GM23248 (cell line): ENCODE results near the gene ADARB1. TPM values are rescaled to one million over a fixed set of nuclear protein-coding genes. Genes with fewer than 3 reads are reported as not detected.

ENCODE experiments used
- DNase-seq: peaks from one replicate; pipeline ENCODE4 v3.0.0-alpha.2; 2015
- H2AFZ ChIP-seq: fragments of 200-600 bp; sonication (generic); 2 replicates; pipeline ENCODE4 v1.6.1; 2016; ENCODE audit warnings: antibody characterized with exemption
- H3F3A ChIP-seq: fragments of 200-600 bp; sonication (generic); 2 replicates; pipeline ENCODE4 v1.6.1; 2016; ENCODE audit warnings: mild to moderate bottlenecking, antibody characterized with exemption, mixed run types; ENCODE audit not compliant: insufficient read depth
- H3K27ac ChIP-seq: fragments of 200-600 bp; sonication (generic); 2 replicates; pipeline ENCODE4 v1.5.1; 2016; ENCODE audit warnings: mild to moderate bottlenecking
- H3K27me3 ChIP-seq: fragments of 200-600 bp; sonication (generic); replicated peaks from 2 replicates; pipeline ENCODE4 v1.6.1; 2016; ENCODE audit warnings: mild to moderate bottlenecking; ENCODE audit not compliant: insufficient read depth
- H3K36me3 ChIP-seq: fragments of 200-600 bp; sonication (generic); 2 replicates; pipeline ENCODE4 v1.6.1; 2016; ENCODE audit warnings: low read depth, mild to moderate bottlenecking
- H3K4me1 ChIP-seq: fragments of 200-600 bp; sonication (generic); 2 replicates; pipeline ENCODE4 v1.6.1; 2016; ENCODE audit warnings: mild to moderate bottlenecking; ENCODE audit not compliant: insufficient read depth
- H3K4me2 ChIP-seq: fragments of 200-600 bp; sonication (generic); one replicate; pipeline ENCODE4 v1.6.1; 2016; ENCODE audit warnings: mild to moderate bottlenecking; ENCODE audit not compliant: unreplicated experiment
- H3K4me3 ChIP-seq: fragments of 200-600 bp; sonication (generic); 2 replicates; pipeline ENCODE4 v1.5.1; 2016; ENCODE audit warnings: mild to moderate bottlenecking
- H3K79me2 ChIP-seq: fragments of 200-600 bp; sonication (generic); 2 replicates; pipeline ENCODE4 v1.6.1; 2016; ENCODE audit warnings: mild to moderate bottlenecking; ENCODE audit not compliant: insufficient read depth
- H3K9ac ChIP-seq: fragments of 200-600 bp; sonication (generic); 2 replicates; pipeline ENCODE4 v1.6.1; 2016; ENCODE audit warnings: mild to moderate bottlenecking
- H3K9me2 ChIP-seq: fragments of 200-600 bp; sonication (generic); 2 replicates; pipeline ENCODE4 v1.6.1; 2016; ENCODE audit warnings: mixed run types, mild to moderate bottlenecking, moderate library complexity; ENCODE audit not compliant: insufficient read depth
- H3K9me3 ChIP-seq: fragments of 200-600 bp; sonication (generic); one replicate; pipeline ENCODE4 v1.6.1; 2017; ENCODE audit warnings: low read depth
- H4K20me1 ChIP-seq: fragments of 200-600 bp; sonication (generic); 2 replicates; pipeline ENCODE4 v1.6.0; 2016; ENCODE audit not compliant: insufficient read depth
- EZH2 ChIP-seq: fragments of 200-600 bp; sonication (generic); IDR thresholded peaks from 2 replicates; pipeline ENCODE4 v1.6.1; 2018; ENCODE audit warnings: antibody characterized with exemption, mild to moderate bottlenecking; ENCODE audit not compliant: insufficient read depth, poor library complexity, severe bottlenecking
- EZH2phosphoT487 ChIP-seq: fragments of 200-600 bp; sonication (generic); IDR thresholded peaks from 2 replicates; pipeline ENCODE4 v1.6.1; 2018; ENCODE audit warnings: antibody characterized with exemption, moderate library complexity, mild to moderate bottlenecking, low read depth; ENCODE audit not compliant: insufficient read depth
- WGBS, 2 experiments: methylation state at CpG; one replicate each; pipeline ENCODE4 v1.1.6; 2015 to 2017; ENCODE audit warnings: low lambda C conversion rate in 2 of 2, low coverage in 1 of 2; ENCODE audit errors: missing lambda C conversion rate in 2 of 2; 5-methylcytosine and 5-hydroxymethylcytosine counted together
- in situ Hi-C: fragments of 300-500 bp; cut with MboI; formaldehyde crosslinking; loops from 2 replicates; pipeline ENCODE4 v1.15.0; 2020
- polyA plus RNA-seq: library from polyadenylated mRNA; unstranded; fragments of >200 nt; fragmentation: Nextera tagmentation; extraction: Ambion mirVana; gene quantifications from 2 replicates; pipeline ENCODE4 v1.2.1, GENCODE V29; 2016
- total RNA-seq: library from RNA; depleted of rRNA; stranded (reverse); fragments of >200 nt; shearing (Covaris generic); gene quantifications from 2 replicates; pipeline ENCODE4 v1.2.3, GENCODE V29; 2014

Gene ADARB1
- total and polyA plus RNA-seq, 2 experiments from 2014 or later, result 16.3 to 17.4 TPM

GRCh38 chr21:45175326-45176095, 101.1 kb downstream of the ADARB1 start:
- H3K36me3 ChIP-seq, result peaks cover 3% of the 10 kb centered on the region; the same call in 1 of the 2 replicates
- H3F3A ChIP-seq, result no peaks in the 10 kb centered on the region
- peaks cover 7% of the 10 kb centered on the region; the same call in 1 of the 2 replicates for H3K4me1 ChIP-seq
- in situ Hi-C loops, result no loop called here
- H3K79me2 ChIP-seq, result no peaks in the 10 kb centered on the region
- no peak overlapping the region for H3K9ac ChIP-seq
- H3K27me3 ChIP-seq, result no peaks in the 10 kb centered on the region
- H3K4me3 ChIP-seq, result no peak overlapping the region
- peak overlapping the region; percentile 16 for H3K4me2 ChIP-seq
- H2AFZ ChIP-seq, result no peak overlapping the region
- WGBS, 2 experiments, result 95 to 96% methylated on average over 12 of the region's 12 CpGs
- TF ChIP-seq EZH2, result no peak
- TF ChIP-seq EZH2phosphoT487, result no peak
- H3K9me2 ChIP-seq, result no peaks in the 10 kb centered on the region
- no peak overlapping the region for H3K27ac ChIP-seq
- peak; percentile 13 for DNase-seq
- no peaks in the 10 kb centered on the region; the same call in 1 of the 2 replicates for H4K20me1 ChIP-seq
- no peaks in the 10 kb centered on the region for H3K9me3 ChIP-seq

- no peak for DNase-seq
- WGBS, 2 experiments, result 98 to 100% methylated on average over 15 to 16 of the region's 16 CpGs
- Histone ChIP-seq H3K27ac (no peak overlapping the region), H3K27me3 (no peaks in the 10 kb centered on the region), H3F3A (no peaks in the 10 kb centered on the region), H2AFZ (no peak overlapping the region), H3K4me3 (no peak overlapping the region), H3K36me3 (peaks cover 5% of the 10 kb centered on the region; the same call in 1 of the 2 replicates), H3K9me2 (no peaks in the 10 kb centered on the region), H3K79me2 (no peaks in the 10 kb centered on the region), H3K4me1 (peaks cover 7% of the 10 kb centered on the region; the same call in 1 of the 2 replicates), H3K9me3 (no peaks in the 10 kb centered on the region), H4K20me1 (no peaks in the 10 kb centered on the region; the same call in 1 of the 2 replicates), H3K4me2 (no peak overlapping the region), H3K9ac (no peak overlapping the region)
- TF ChIP-seq EZH2phosphoT487 (no peak), EZH2 (no peak)
- in situ Hi-C loops, result no loop called here
Observed at GRCh38 chr21:45176141-45176540, 101.8 kb downstream of the ADARB1 start.

DNA sequence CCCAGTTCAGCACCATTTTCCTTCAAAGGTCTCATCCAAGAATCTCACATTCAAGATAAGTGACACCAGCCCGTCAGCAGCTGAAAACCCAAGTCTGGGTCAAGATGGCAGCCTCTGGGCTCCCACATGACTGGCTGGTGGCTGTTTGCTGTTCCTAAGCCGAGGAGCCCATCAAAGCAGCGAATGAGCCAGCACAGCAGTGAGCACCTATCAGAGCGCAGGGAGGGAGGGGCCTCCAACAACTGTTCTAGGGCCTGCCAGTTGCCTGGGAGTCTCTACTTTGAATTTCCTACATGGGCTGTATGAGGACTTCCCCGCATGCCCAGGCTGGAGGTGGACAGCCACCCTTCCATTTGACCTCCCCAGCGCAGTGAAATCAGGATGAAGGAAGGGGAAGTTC, 102.7 kb downstream of the ADARB1 start:
- no peak overlapping the region for H3K27ac ChIP-seq
- DNase-seq, result no peak
- no peaks in the 10 kb centered on the region for H3K27me3 ChIP-seq
- H3K36me3 ChIP-seq, result peaks cover 8% of the 10 kb centered on the region; the same call in 1 of the 2 replicates
- H3K79me2 ChIP-seq, result no peaks in the 10 kb centered on the region
- H3K9me3 ChIP-seq, result no peaks in the 10 kb centered on the region
- no peaks in the 10 kb centered on the region; the same call in 1 of the 2 replicates for H4K20me1 ChIP-seq
- TF ChIP-seq EZH2phosphoT487 (no peak), EZH2 (no peak)
- peaks cover 7% of the 10 kb centered on the region; the same call in 1 of the 2 replicates for H3K4me1 ChIP-seq
- H3K9ac ChIP-seq, result no peak overlapping the region
- in situ Hi-C loops, result no loop called here
- H2AFZ ChIP-seq, result no peak overlapping the region
- no peaks in the 10 kb centered on the region for H3F3A ChIP-seq
- no peak overlapping the region for H3K4me2 ChIP-seq
- H3K4me3 ChIP-seq, result no peak overlapping the region
- H3K9me2 ChIP-seq, result no peaks in the 10 kb centered on the region
- 98 to 99% methylated on average over 6 of the region's 6 CpGs for WGBS, 2 experiments

DNA sequence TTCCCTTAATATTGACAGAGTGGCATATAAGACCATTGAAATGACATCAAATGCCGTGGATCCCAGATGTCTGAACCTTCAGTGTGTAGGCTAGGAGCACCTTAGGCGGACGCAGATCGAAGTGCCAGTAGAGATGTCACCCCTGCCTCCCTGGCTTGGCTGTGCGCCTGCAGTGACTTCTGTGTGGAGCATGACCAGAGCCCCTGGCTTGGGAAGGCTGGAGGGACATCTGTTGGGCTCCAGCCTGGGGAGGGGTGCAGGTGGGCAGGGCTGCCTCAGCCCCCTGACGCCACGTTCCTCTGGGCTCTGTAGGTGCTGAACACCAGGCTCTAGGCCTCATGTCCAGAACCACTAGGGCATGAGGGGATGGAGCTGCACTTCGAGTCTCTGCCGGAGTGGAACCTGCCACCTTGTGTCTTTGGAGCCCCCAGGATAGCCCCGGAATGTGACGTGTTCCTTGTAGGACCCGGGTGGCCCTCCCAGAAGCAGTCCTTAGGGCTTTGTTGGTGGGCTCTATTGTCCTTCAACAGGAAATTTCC, 103.8 kb downstream of the ADARB1 start:
- in situ Hi-C loops, result no loop called here
- H3F3A ChIP-seq, result no peaks in the 10 kb centered on the region
- H3K27ac ChIP-seq, result no peak overlapping the region
- H3K27me3 ChIP-seq, result no peaks in the 10 kb centered on the region
- no peaks in the 10 kb centered on the region for H3K79me2 ChIP-seq
- no peak overlapping the region for H3K9ac ChIP-seq
- no peak overlapping the region for H3K4me2 ChIP-seq
- no peak for DNase-seq
- no peaks in the 10 kb centered on the region for H3K9me3 ChIP-seq
- TF ChIP-seq EZH2phosphoT487 (no peak), EZH2 (no peak)
- no peaks in the 10 kb centered on the region for H3K9me2 ChIP-seq
- H2AFZ ChIP-seq, result no peak overlapping the region
- peaks cover 7% of the 10 kb centered on the region; the same call in 1 of the 2 replicates for H3K4me1 ChIP-seq
- peaks cover 8% of the 10 kb centered on the region; the same call in 1 of the 2 replicates for H3K36me3 ChIP-seq
- no peak overlapping the region for H3K4me3 ChIP-seq
- H4K20me1 ChIP-seq, result no peaks in the 10 kb centered on the region; the same call in 1 of the 2 replicates
- 90 to 93% methylated on average over 12 of the region's 12 CpGs for WGBS, 2 experiments
